GM10847 (cell line): ENCODE results near the gene ENTHD1.

Source experiments
- POLR2A ChIP-seq: IDR thresholded peaks from 2 replicates; pipeline ENCODE4 v1.6.1; 2011; ENCODE audit not compliant: insufficient read length; ENCODE audit errors: extremely low read depth

The ENTHD1 gene

GRCh38 chr22:39825661-39826102 is 67.9 kb downstream of the ENTHD1 start:
- TF ChIP-seq POLR2A = no peak

- no peak for TF ChIP-seq POLR2A
These were observed 72.6 kb downstream of the ENTHD1 start for GRCh38 chr22:39821008-39821407.

GRCh38 chr22:39820256-39820655 is 73.3 kb downstream of the ENTHD1 start:
- TF ChIP-seq POLR2A = no peak

GRCh38 chr22:39819429-39819828 is 74.1 kb downstream of the ENTHD1 start:
- no peak for TF ChIP-seq POLR2A

GRCh38 chr22:39818094-39818493 is 75.5 kb downstream of the ENTHD1 start:
- no peak for TF ChIP-seq POLR2A

GRCh38 chr22:39815932-39816331 is 77.6 kb downstream of the ENTHD1 start:
- TF ChIP-seq POLR2A = no peak

GRCh38 chr22:39814899-39815298 is 78.7 kb downstream of the ENTHD1 start:
- no peak for TF ChIP-seq POLR2A

- no peak for TF ChIP-seq POLR2A
These were observed 83.6 kb downstream of the ENTHD1 start for GRCh38 chr22:39809772-39810557.

- TF ChIP-seq POLR2A = no peak
These were observed 85.5 kb downstream of the ENTHD1 start for GRCh38 chr22:39808081-39808480.

- no peak for TF ChIP-seq POLR2A
These were observed 87.5 kb downstream of the ENTHD1 start for GRCh38 chr22:39806109-39806508.

GRCh38 chr22:39805117-39805516 is 88.4 kb downstream of the ENTHD1 start:
- no peak for TF ChIP-seq POLR2A

GRCh38 chr22:39802682-39803081 is 90.9 kb downstream of the ENTHD1 start:
- no peak for TF ChIP-seq POLR2A

GRCh38 chr22:39800790-39801520 is 92.6 kb downstream of the ENTHD1 start:
- no peak for TF ChIP-seq POLR2A

- no peak for TF ChIP-seq POLR2A
These were observed 95.9 kb downstream of the ENTHD1 start for GRCh38 chr22:39797528-39798147.

GRCh38 chr22:39789788-39790187 is 103.8 kb downstream of the ENTHD1 start:
- TF ChIP-seq POLR2A = no peak

GRCh38 chr22:39785232-39785631 is 108.3 kb downstream of the ENTHD1 start:
- TF ChIP-seq POLR2A = no peak
